Measurements from ENCODE around the gene ZSCAN10.
"Not testable (repeated sequence)": the region's sequence is repeated elsewhere in the genome, so short reads cannot be mapped to it uniquely, and the experiment has no call there.

ZSCAN10 gene

DNA sequence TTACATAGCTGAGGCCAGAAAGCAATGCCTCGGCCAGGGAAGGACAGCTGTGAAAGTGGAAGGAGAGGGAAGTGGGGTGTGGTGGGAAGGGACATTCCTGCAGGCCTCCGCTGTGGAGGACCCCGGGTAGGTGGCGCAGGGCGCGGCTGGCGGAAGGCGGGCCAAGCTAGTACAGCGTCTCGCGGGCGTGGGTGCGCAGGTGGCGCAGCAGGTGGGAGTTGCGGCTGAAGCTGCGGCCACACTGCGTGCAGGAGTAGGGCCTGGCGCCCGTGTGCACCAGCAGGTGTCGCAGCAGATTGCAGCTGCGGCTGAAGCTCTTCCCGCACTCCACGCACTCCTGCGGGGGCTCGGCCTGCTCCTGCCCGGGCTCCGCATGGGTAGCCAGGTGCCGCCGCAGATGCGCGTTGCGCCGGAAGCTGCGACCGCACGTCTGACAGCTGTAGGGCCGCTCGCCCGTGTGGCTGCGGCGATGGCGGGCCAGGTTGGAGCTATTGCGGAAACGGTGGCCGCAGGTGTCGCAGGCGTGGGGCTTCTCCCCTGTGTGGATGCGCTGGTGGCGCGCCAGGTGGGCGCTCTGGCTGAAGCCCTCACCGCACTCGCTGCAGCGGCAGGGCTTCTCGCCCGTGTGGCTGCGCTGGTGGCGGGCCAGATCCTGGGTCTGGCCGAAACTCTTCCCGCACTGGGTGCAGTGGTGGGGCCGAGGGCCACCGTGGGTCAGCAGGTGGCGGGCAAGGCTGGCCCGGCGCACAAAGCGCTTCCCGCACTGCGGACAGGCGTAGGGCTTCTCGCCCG lies 10.0 kb downstream of the ZSCAN10 start:
- no peak overlapping the region for H3K4me3 ChIP-seq (ENCODE audit: low read length)
- TF ChIP-seq ZNF274 (IDR thresholded peaks at IDR 0.05; ENCODE audit: low read depth, low read length): no peak

DNA sequence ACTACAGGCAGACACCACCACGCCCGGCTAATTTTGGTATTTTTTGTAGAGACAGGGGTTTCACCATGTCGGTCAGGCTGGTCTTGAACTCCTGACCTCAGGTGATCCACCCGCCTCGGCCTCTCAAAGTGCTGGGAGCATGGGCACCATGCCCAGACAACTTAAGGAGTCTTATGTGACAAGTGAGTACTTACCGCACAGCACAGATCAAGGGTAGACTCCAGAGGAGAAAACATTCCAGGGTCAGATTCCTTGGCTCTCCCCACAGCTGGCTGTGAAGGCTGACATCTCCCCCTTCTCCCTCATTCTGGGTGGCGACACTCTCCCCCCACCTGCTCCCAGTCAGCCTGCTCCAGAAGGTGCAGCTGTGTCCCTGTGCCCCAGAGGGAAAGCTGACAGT lies 10.6 kb downstream of the ZSCAN10 start:
- TF ChIP-seq ZNF274 (IDR thresholded peaks at IDR 0.05; ENCODE audit: low read depth, low read length): no peak
- no peak overlapping the region for H3K4me3 ChIP-seq (ENCODE audit: low read length)

DNA sequence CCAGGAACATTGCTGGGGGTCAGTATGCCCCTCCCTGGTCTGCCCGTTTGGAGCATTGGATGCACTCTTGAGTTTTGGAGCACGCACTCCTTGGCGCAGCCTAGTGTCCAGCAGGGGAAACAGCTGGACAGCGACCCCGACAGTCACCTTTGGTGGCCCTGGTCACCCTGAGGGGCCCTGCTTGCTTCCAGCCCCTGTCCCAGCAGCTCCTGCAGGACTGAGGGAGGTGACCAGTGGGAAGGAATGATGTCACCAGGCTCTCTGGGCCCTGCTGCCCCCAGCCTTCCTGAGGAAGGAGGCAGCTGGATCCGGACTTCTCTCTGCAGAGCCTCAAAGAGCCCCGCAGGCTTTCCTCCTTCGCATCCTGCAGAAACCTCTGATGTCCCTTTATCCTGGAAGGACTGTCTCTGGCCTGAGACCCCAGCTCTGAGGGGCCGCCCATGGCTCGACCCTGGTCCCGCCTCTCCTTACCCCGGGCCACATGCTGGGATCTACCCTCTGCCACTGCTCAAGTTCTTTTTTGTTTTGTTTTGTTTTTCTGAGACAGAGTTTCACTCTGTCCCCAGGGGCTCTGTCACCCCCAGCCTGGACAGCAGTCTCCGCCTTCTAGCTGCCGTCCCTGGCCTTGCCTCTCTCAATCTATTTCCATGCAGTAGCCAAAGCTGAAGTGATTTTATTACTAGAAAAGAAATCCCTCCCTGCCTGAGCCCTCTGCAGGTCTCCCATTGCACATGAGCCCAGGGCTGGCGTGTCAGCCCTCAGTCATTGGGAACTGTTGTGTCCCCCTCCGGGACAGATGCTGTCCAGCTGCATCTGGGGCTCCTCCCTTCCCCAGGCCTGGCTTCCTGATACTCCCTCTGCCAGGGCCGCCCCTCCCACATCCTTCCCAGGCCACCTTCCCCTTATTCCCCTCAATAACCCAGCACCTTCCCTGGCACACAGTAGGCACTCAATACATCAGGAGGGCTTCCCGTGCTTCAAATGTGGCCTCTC lies 11.6 kb downstream of the ZSCAN10 start:
- TF ChIP-seq ZNF274 (IDR thresholded peaks at IDR 0.05; ENCODE audit: low read depth, low read length): no peak
- H3K4me3 ChIP-seq (ENCODE audit: low read length): no peak overlapping the region

- H3K4me3 ChIP-seq (ENCODE audit: low read length): no peak overlapping the region
- TF ChIP-seq ZNF274 (IDR thresholded peaks at IDR 0.05; ENCODE audit: low read depth, low read length): no peak
Observed at GRCh38 chr16:3086596-3087242, 12.4 kb downstream of the ZSCAN10 start.

- no peak for TF ChIP-seq ZNF274 (IDR thresholded peaks at IDR 0.05; ENCODE audit: low read depth, low read length)
- H3K4me3 ChIP-seq (ENCODE audit: low read length): no peak overlapping the region
Observed at GRCh38 chr16:3085868-3086595, 13.1 kb downstream of the ZSCAN10 start.

- H3K4me3 ChIP-seq (ENCODE audit: low read length): no peak overlapping the region
- no peak for TF ChIP-seq ZNF274 (IDR thresholded peaks at IDR 0.05; ENCODE audit: low read depth, low read length)
Observed at GRCh38 chr16:3084969-3085670, 14.0 kb downstream of the ZSCAN10 start.

DNA sequence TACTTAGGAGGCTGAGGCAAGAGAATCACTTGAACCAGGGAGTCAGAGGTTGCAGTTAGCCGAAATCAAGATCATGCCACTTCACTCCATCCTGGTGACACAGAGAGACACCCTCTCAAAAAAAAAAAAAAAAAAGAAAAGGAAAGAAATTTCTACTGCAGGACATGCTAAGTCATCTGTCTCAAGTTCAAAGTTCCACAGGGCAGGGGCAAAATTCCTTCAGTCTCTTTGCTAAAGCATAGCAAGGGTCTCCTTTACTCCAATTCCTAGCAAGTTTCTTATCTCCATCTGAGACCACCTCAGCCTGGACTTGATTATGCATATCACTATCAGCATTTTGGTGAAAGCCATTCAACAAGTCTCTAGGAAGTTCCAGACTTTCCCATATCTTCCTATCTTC lies 14.6 kb downstream of the ZSCAN10 start:
- TF ChIP-seq ZNF274 (IDR thresholded peaks at IDR 0.05; ENCODE audit: low read depth, low read length): no peak
- H3K4me3 ChIP-seq (ENCODE audit: low read length): no peak overlapping the region

- H3K4me3 ChIP-seq (ENCODE audit: low read length): not testable (repeated sequence)
Observed at GRCh38 chr16:3083408-3083807, 15.7 kb downstream of the ZSCAN10 start.

GRCh38 chr16:3081957-3082356 lies 17.1 kb downstream of the ZSCAN10 start:
- not testable (repeated sequence) for H3K4me3 ChIP-seq (ENCODE audit: low read length)

- H3K4me3 ChIP-seq (ENCODE audit: low read length): no peak overlapping the region
- no peak for TF ChIP-seq ZNF274 (IDR thresholded peaks at IDR 0.05; ENCODE audit: low read depth, low read length)
Observed at GRCh38 chr16:3080024-3080423, 19.1 kb downstream of the ZSCAN10 start.

- no peak for TF ChIP-seq ZNF274 (IDR thresholded peaks at IDR 0.05; ENCODE audit: low read depth, low read length)
Observed at GRCh38 chr16:3076577-3076976, 22.5 kb downstream of the ZSCAN10 start.

DNA sequence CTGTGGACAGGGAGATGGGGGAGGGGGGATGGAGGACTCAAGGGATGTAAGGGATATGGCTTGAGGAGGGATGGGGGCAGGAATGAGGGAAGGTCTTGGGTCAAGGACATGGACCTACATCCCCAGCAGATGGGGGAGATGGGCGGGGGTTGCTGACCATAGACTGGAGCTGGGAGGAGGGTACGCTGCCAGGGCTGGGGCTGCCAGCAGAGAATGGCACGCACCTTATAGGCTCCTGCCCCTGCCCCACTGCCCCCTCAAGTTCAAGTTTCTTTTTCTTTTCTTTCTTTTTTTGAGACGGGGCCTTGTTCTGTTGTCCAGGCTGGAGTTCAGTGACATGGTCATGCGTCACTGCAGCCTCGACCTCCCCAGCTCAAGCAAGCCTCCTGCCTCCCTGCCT lies 23.1 kb downstream of the ZSCAN10 start:
- H3K4me3 ChIP-seq (ENCODE audit: low read length): not testable (repeated sequence)

More at GRCh38 chr16:3076577-3076976, 22.5 kb downstream of the ZSCAN10 start:
- peak overlapping the region; percentile 11; the same call in 1 of the 2 replicates for H3K4me3 ChIP-seq (ENCODE audit: low read length)

DNA sequence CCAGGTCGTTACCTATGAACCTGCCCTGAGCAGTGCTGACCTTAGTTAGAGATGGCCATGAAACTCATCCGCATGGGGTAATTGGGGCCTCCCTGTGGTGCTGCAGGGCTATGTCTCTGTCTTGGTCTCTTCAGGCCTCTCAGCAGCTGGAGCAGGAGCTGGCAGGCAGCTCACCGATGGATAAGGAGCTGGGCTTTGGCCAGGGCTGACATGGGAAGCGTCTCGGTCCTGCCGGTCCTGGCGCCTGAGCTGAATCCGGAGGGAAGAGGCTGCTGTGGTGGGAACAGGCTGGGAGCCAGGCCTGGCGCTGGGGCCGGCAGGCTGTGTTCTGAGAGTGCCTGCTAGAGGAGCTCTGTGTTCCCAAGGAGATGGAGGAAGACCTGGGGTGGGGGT lies 23.6 kb downstream of the ZSCAN10 start:
- H3K4me3 ChIP-seq (ENCODE audit: low read length): peak overlapping the region; percentile 45; the same call in 1 of the 2 replicates
- TF ChIP-seq ZNF274 (IDR thresholded peaks at IDR 0.05; ENCODE audit: low read depth, low read length): no peak
